ENCODE results near the gene FNDC3A.

The FNDC3A gene

DNA sequence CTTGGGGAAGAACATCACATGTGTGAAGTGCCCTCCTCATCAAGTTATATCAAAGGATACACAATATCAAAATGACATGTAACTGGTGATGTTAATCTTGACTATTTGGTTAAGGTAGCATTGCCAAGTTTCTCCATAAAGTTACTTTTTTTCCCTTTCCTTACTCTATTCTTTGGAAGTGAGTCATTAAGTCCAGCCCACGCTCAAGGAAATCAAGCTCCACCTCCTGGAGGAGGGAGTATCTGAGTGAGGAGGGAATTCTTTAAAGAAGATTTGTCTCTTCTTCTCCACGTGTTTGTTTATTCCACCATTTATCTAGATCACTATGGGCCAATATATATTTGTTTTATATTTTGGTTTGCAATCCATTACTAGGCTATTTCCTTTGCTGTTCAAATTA is 33.6 kb upstream of the FNDC3A start:
- Histone ChIP-seq H3K9me3 (no peaks in the 10 kb centered on the region), H3K4me3 (ENCODE audit: low read depth, low read length) (no peak overlapping the region), H3K36me3 (no peaks in the 10 kb centered on the region), H3K4me1 (peaks cover 6% of the 10 kb centered on the region), H3K27me3 (no peaks in the 10 kb centered on the region)
- TF ChIP-seq, protein P1, sequence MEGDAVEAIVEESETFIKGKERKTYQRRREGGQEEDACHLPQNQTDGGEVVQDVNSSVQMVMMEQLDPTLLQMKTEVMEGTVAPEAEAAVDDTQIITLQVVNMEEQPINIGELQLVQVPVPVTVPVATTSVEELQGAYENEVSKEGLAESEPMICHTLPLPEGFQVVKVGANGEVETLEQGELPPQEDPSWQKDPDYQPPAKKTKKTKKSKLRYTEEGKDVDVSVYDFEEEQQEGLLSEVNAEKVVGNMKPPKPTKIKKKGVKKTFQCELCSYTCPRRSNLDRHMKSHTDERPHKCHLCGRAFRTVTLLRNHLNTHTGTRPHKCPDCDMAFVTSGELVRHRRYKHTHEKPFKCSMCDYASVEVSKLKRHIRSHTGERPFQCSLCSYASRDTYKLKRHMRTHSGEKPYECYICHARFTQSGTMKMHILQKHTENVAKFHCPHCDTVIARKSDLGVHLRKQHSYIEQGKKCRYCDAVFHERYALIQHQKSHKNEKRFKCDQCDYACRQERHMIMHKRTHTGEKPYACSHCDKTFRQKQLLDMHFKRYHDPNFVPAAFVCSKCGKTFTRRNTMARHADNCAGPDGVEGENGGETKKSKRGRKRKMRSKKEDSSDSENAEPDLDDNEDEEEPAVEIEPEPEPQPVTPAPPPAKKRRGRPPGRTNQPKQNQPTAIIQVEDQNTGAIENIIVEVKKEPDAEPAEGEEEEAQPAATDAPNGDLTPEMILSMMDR (IDR thresholded peaks at IDR 0.05; ENCODE audit: low read depth, low read length) = no peak
- no peak for DNase-seq

DNA sequence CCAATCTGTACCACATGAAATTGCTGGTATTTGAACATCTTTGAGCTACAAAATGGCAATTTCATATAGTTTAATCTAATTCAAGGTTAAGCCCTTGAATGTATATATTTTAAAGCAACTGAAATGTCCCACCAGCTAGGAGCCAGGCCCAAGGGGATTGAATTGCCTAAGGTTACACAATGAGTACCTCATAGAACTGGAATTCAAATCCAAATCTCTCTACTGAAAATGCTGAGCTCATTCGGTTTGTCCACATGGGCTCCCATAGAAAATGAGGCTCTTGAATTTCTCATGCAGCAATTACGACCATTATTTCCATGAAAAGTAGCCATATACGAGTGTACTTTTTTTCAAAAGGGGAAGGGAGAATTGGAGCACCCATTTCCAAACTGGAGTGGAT is 31.5 kb upstream of the FNDC3A start:
- no peak for DNase-seq
- H3K36me3 ChIP-seq = no peaks in the 10 kb centered on the region
- TF ChIP-seq, protein P1 (IDR thresholded peaks at IDR 0.05; ENCODE audit: low read depth, low read length) = no peak
- no peaks in the 10 kb centered on the region for H3K27me3 ChIP-seq
- no peaks in the 10 kb centered on the region for H3K9me3 ChIP-seq
- no peak overlapping the region for H3K4me3 ChIP-seq (ENCODE audit: low read depth, low read length)
- H3K4me1 ChIP-seq = peaks cover 9% of the 10 kb centered on the region

DNA sequence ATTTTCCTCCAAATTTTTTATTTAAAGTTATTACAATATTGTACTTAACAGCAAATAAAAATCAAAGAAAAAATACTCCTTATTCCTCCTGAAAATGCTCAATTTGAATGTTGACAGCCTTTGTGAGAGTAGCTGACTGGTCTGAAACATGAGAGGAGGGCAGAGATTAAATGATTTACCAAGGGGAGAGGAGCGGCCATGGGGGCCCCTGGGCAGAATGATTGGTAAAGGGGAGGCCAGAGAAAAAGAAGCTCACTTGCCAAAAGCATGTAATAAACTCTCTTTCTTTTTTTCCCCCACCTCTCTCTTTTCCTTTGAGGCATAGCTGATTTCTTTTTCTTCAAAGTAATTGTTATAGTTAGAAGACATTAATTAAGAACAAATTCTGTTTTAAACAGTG is 30.1 kb upstream of the FNDC3A start:
- Histone ChIP-seq H3K36me3 (no peaks in the 10 kb centered on the region), H3K27me3 (no peaks in the 10 kb centered on the region), H3K9me3 (no peaks in the 10 kb centered on the region)

DNA sequence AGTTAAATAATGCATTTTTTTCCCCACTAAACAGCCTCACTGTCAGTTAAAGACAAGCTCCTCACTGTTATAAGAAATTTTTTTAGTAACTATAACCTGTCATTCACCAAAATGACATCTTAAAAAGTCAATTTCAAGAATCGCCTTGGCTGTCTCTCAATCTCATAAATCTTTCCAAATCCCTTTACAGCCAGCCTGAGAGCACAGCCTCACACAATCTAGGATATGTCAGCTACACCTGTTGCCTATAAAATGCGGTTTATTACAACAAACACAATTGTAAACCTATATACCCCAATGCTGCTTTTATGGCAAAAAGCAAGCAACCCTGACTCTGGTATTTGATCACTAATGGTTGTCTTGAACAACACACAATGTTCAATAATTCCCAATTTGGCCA is 29.5 kb upstream of the FNDC3A start:
- no peaks in the 10 kb centered on the region for H3K9me3 ChIP-seq
- no peak overlapping the region for H3K4me3 ChIP-seq (ENCODE audit: low read depth, low read length)
- H3K27me3 ChIP-seq = no peaks in the 10 kb centered on the region
- peaks cover 16% of the 10 kb centered on the region for H3K4me1 ChIP-seq
- DNase-seq = no peak
- no peaks in the 10 kb centered on the region for H3K36me3 ChIP-seq
- TF ChIP-seq, protein P1 (IDR thresholded peaks at IDR 0.05; ENCODE audit: low read depth, low read length) = no peak

More for the DNA sequence above, 30.1 kb upstream of the FNDC3A start:
- TF ChIP-seq, protein P1 (IDR thresholded peaks at IDR 0.05; ENCODE audit: low read depth, low read length) = no peak
- no peak for DNase-seq
- peaks cover 11% of the 10 kb centered on the region for H3K4me1 ChIP-seq
- no peak overlapping the region for H3K4me3 ChIP-seq (ENCODE audit: low read depth, low read length)

DNA sequence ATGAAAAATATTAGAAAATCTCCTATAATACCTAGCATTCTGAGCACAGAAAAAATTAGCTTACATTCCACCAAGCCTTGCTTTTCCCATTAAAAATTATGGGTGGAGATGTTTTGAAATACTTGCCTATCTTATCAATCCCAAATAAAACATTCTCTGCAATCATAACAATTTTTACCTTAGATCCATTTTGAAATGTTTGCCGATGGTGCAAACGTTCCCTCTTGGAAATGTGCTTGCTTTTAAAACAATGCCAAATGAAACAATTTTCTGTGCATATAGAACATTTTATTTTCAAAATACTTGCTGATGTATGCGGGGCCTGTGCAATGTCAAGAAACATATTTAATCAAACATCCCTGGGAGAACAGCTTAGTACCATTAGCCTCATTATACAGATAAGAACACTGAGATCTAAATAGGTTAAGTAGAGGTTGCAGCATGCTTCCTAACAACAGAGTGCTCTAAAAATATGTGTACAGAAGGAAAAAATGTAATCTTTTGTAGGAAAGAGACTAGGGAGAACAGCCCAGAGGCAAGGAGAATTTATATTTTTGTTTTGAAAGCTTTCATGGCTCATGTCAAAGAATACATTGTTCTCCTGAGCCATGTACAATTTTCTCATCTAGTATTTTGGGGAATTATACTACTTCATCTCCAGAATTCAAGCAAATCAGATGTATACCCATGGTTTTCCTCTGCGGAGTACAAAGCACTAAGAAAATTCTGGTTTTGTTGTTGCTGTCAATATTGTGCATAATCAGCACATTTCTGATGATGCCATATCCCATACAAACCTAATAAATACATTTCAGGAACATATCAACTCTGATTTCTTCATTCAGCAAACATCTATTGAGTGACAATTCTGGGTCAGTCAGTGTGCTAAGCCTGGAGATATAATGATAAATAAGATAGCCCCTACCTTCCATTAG is 25.9 kb upstream of the FNDC3A start:
- Histone ChIP-seq H3K4me3 (ENCODE audit: low read depth, low read length) (no peak overlapping the region), H3K4me1 (peaks cover 26% of the 10 kb centered on the region), H3K36me3 (no peaks in the 10 kb centered on the region), H3K27me3 (no peaks in the 10 kb centered on the region), H3K9me3 (no peaks in the 10 kb centered on the region)
- TF ChIP-seq, protein P1 (IDR thresholded peaks at IDR 0.05; ENCODE audit: low read depth, low read length) = no peak
- DNase-seq = no peak

DNA sequence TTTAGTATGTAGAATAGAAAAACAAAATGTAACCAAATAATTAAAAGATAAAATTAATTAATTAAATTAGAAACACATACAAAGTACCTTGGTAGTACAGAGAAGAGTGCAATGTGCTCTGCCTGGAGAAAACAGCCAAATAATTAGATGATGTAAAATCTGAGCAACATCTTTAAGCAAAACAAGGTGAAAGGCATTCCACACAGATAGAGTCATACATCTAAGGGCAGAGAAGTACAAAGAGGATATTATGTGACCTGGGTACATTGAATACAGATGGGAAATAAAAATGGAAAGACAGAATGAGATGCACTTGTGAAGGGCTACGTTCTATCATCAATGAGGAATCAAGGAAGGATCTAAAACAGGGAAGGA is 25.2 kb upstream of the FNDC3A start:
- Histone ChIP-seq H3K27me3 (no peaks in the 10 kb centered on the region), H3K4me1 (peaks cover 26% of the 10 kb centered on the region), H3K36me3 (no peaks in the 10 kb centered on the region), H3K9me3 (no peaks in the 10 kb centered on the region), H3K4me3 (ENCODE audit: low read depth, low read length) (no peak overlapping the region)
- TF ChIP-seq, protein P1 (IDR thresholded peaks at IDR 0.05; ENCODE audit: low read depth, low read length) = no peak
- DNase-seq = no peak

Measured in BE2C (cell line).